Measurements from ENCODE around the gene ALDH3B2.

ALDH3B2 gene

GRCh38 chr11:67632175-67632981, 42.0 kb downstream of the ALDH3B2 start:
- Histone ChIP-seq H3K4me2 (ENCODE audit: low read depth, low read length, poor library complexity, severe bottlenecking) (no peak overlapping the region), H3K9ac (ENCODE audit: low read length) (no peak overlapping the region), H3K9me2 (replicated peaks; ENCODE audit: insufficient read depth, low read length) (no peaks in the 10 kb centered on the region)

GRCh38 chr11:67631853-67632174, 42.6 kb downstream of the ALDH3B2 start:
- Histone ChIP-seq H3K9me2 (replicated peaks; ENCODE audit: insufficient read depth, low read length) (no peaks in the 10 kb centered on the region), H3K9ac (ENCODE audit: low read length) (no peak overlapping the region), H3K79me2 (ENCODE audit: insufficient read depth, low read length) (no peaks in the 10 kb centered on the region), H3K36me3 (ENCODE audit: low read length) (no peaks in the 10 kb centered on the region), H3F3A (ENCODE audit: insufficient read depth) (peaks cover 4% of the 10 kb centered on the region; the same call in 1 of the 2 replicates), H4K20me1 (ENCODE audit: low read depth, low read length) (no peaks in the 10 kb centered on the region), H2AFZ (ENCODE audit: low read depth, low read length, severe bottlenecking) (no peak overlapping the region), H3K9me3 (ENCODE audit: insufficient read depth, low read length) (no peaks in the 10 kb centered on the region), H3K27ac (ENCODE audit: low read depth, low read length) (no peak overlapping the region), H3K27me3 (ENCODE audit: low read length) (no peaks in the 10 kb centered on the region), H3K4me3 (ENCODE audit: insufficient read depth, low read length, poor library complexity, severe bottlenecking) (no peak overlapping the region), H3K4me2 (ENCODE audit: low read depth, low read length, poor library complexity, severe bottlenecking) (no peak overlapping the region)
- TF ChIP-seq CTCF (IDR thresholded peaks at IDR 0.05; ENCODE audit: insufficient read depth, low read length, poor library complexity, severe bottlenecking): no peak

More at GRCh38 chr11:67632175-67632981, 42.0 kb downstream of the ALDH3B2 start:
- Histone ChIP-seq H3K27ac (ENCODE audit: low read depth, low read length) (no peak overlapping the region), H3K4me3 (ENCODE audit: insufficient read depth, low read length, poor library complexity, severe bottlenecking) (no peak overlapping the region), H2AFZ (ENCODE audit: low read depth, low read length, severe bottlenecking) (no peak overlapping the region), H3K27me3 (ENCODE audit: low read length) (no peaks in the 10 kb centered on the region), H3K9me3 (ENCODE audit: insufficient read depth, low read length) (no peaks in the 10 kb centered on the region), H3F3A (ENCODE audit: insufficient read depth) (peaks cover 7% of the 10 kb centered on the region; the same call in 1 of the 2 replicates), H3K79me2 (ENCODE audit: insufficient read depth, low read length) (no peaks in the 10 kb centered on the region), H4K20me1 (ENCODE audit: low read depth, low read length) (no peaks in the 10 kb centered on the region), H3K36me3 (ENCODE audit: low read length) (no peaks in the 10 kb centered on the region)
- no peak for TF ChIP-seq CTCF (IDR thresholded peaks at IDR 0.05; ENCODE audit: insufficient read depth, low read length, poor library complexity, severe bottlenecking)
- no peak for TF ChIP-seq EZH2phosphoT487 (conservative IDR thresholded peaks at IDR 0.05; ENCODE audit: low read length)

GRCh38 chr11:67631411-67631810, 43.0 kb downstream of the ALDH3B2 start:
- Histone ChIP-seq H3K79me2 (ENCODE audit: insufficient read depth, low read length) (no peaks in the 10 kb centered on the region), H4K20me1 (ENCODE audit: low read depth, low read length) (no peaks in the 10 kb centered on the region), H3K36me3 (ENCODE audit: low read length) (no peaks in the 10 kb centered on the region), H3K4me2 (ENCODE audit: low read depth, low read length, poor library complexity, severe bottlenecking) (no peak overlapping the region), H3K27me3 (ENCODE audit: low read length) (no peaks in the 10 kb centered on the region), H3F3A (ENCODE audit: insufficient read depth) (peaks cover 4% of the 10 kb centered on the region; the same call in 1 of the 2 replicates), H3K9ac (ENCODE audit: low read length) (no peak overlapping the region), H3K9me2 (replicated peaks; ENCODE audit: insufficient read depth, low read length) (no peaks in the 10 kb centered on the region), H2AFZ (ENCODE audit: low read depth, low read length, severe bottlenecking) (no peak overlapping the region), H3K27ac (ENCODE audit: low read depth, low read length) (no peak overlapping the region), H3K9me3 (ENCODE audit: insufficient read depth, low read length) (no peaks in the 10 kb centered on the region), H3K4me3 (ENCODE audit: insufficient read depth, low read length, poor library complexity, severe bottlenecking) (no peak overlapping the region)
- TF ChIP-seq EZH2phosphoT487 (conservative IDR thresholded peaks at IDR 0.05; ENCODE audit: low read length) (no peak), CTCF (IDR thresholded peaks at IDR 0.05; ENCODE audit: insufficient read depth, low read length, poor library complexity, severe bottlenecking) (no peak)
